SK-N-SH (cell line): ENCODE measurements around the gene MYO1E. TPM values are rescaled to one million over a fixed set of nuclear protein-coding genes. Genes with fewer than 3 reads are reported as not detected.

Experiments used
- CTCF ChIA-PET: fragments of 300-600, 350-600 bp; formaldehyde crosslinking; extraction: SDS; loops from one replicate; lab custom pipeline; 2021; lab: Yijun Ruan, JAX
- POLR2A ChIA-PET: fragments of 350-600 bp; sonication (Branson Sonifier 250); formaldehyde crosslinking; extraction: SDS; loops from one replicate; lab custom pipeline; 2020; ENCODE audit warnings: antibody characterized with exemption, inconsistent platforms; lab: Yijun Ruan, JAX
- DNase-seq: peaks from one replicate; pipeline ENCODE4 v3.0.0; 2012
- H2AFZ ChIP-seq: fragments of 200-600 bp; sonication (generic); 2 replicates; pipeline ENCODE4 v1.8.1; 2016; ENCODE audit warnings: antibody characterized with exemption, mild to moderate bottlenecking, low read depth
- H3F3A ChIP-seq: fragments of 200-600 bp; sonication (generic); replicated peaks from 2 replicates; pipeline ENCODE3; 2016; ENCODE audit warnings: antibody characterized with exemption, mild to moderate bottlenecking; ENCODE audit not compliant: insufficient read depth
- H3K27ac ChIP-seq, 2 experiments: fragments of 200-500 bp in 1 of 2; fragments of 200-600 bp in 1 of 2; sonication (Bioruptor generic) in 1 of 2; sonication (generic), shearing (Covaris generic) in 1 of 2; 2 replicates each; pipeline versions ENCODE4 v1.5.1 to v1.6.1; 2014 to 2016; ENCODE audit warnings: low read depth in 2 of 2, inconsistent platforms in 1 of 2, low read length in 1 of 2, mild to moderate bottlenecking in 1 of 2, mixed read lengths in 1 of 2
- H3K27me3 ChIP-seq: fragments of 200-600 bp; sonication (generic), shearing (Covaris generic); 2 replicates; pipeline ENCODE4 v1.6.1; 2016; ENCODE audit warnings: mixed run types; ENCODE audit not compliant: insufficient read depth
- H3K36me3 ChIP-seq, 2 experiments: fragments of 200-500 bp in 1 of 2; fragments of 200-600 bp in 1 of 2; sonication (Bioruptor generic) in 1 of 2; sonication (generic) in 1 of 2; replicated peaks in 1 of 2; 2 replicates each; pipeline versions ENCODE3 to v1.5.1; 2014 to 2016; ENCODE audit warnings: low read length in 1 of 2, mild to moderate bottlenecking in 1 of 2; ENCODE audit not compliant: insufficient read depth in 2 of 2, control insufficient read depth in 1 of 2
- H3K4me1 ChIP-seq, 2 experiments: fragments of 200-500 bp in 1 of 2; fragments of 200-600 bp in 1 of 2; sonication (Bioruptor generic) in 1 of 2; sonication (generic), shearing (Covaris generic) in 1 of 2; 2 replicates each; pipeline versions ENCODE4 v1.5.1 to v1.6.1; 2014 to 2016; ENCODE audit warnings: low read depth in 1 of 2, low read length in 1 of 2, mixed run types in 1 of 2; ENCODE audit not compliant: insufficient read depth in 2 of 2, control insufficient read depth in 1 of 2
- H3K4me2 ChIP-seq: fragments of 200-600 bp; sonication (generic), shearing (Covaris generic); 2 replicates; pipeline ENCODE4 v1.6.1; 2017; ENCODE audit warnings: mixed run types
- H3K4me3 ChIP-seq, 2 experiments: fragments of 200-500 bp in 1 of 2; fragments of 200-600 bp in 1 of 2; sonication (Bioruptor generic) in 1 of 2; sonication (generic), shearing (Covaris generic) in 1 of 2; 2 replicates each; pipeline versions ENCODE4 v1.5.1 to v1.8.1; 2014 to 2016; ENCODE audit warnings: low read depth in 2 of 2, inconsistent platforms in 1 of 2, low read length in 1 of 2, mild to moderate bottlenecking in 1 of 2, mixed read lengths in 1 of 2, moderate library complexity in 1 of 2
- H3K79me2 ChIP-seq: fragments of 200-600 bp; sonication (generic); 2 replicates; pipeline ENCODE4 v1.8.1; 2017; ENCODE audit warnings: mild to moderate bottlenecking; ENCODE audit not compliant: insufficient read depth
- H3K9ac ChIP-seq: fragments of 200-600 bp; sonication (generic); 2 replicates; pipeline ENCODE4 v1.6.1; 2017; ENCODE audit warnings: mixed run types
- H3K9me2 ChIP-seq: fragments of 200-600 bp; sonication (generic); 2 replicates; pipeline ENCODE4 v1.6.1; 2017; ENCODE audit warnings: mixed run types
- H3K9me3 ChIP-seq: fragments of 200-600 bp; sonication (generic); 2 replicates; pipeline ENCODE4 v1.6.1; 2017; ENCODE audit warnings: mixed run types, mild to moderate bottlenecking, moderate library complexity
- H4K20me1 ChIP-seq: fragments of 200-600 bp; sonication (generic); 2 replicates; pipeline ENCODE4 v1.6.1; 2017; ENCODE audit warnings: mild to moderate bottlenecking, mixed run types; ENCODE audit not compliant: insufficient read depth
- CTCF ChIP-seq: fragments of 200-600 bp; sonication (generic); IDR thresholded peaks from 2 replicates; pipeline ENCODE4 v1.6.1; 2017; ENCODE audit warnings: antibody characterized with exemption, mild to moderate bottlenecking, moderate library complexity
- ELF1 ChIP-seq: IDR thresholded peaks from 2 replicates; pipeline ENCODE4 v1.4.0; 2012
- EP300 ChIP-seq, 2 experiments: IDR thresholded peaks; 2 replicates each; pipeline versions ENCODE4 v1.4.0 to v1.6.1; 2012; ENCODE audit warnings: borderline replicate concordance in 1 of 2, low read depth in 1 of 2, low read length in 1 of 2
- EZH2phosphoT487 ChIP-seq: fragments of 200-600 bp; sonication (generic); IDR thresholded peaks from 2 replicates; pipeline ENCODE4 v1.6.1; 2017; ENCODE audit warnings: low read depth, mixed run types, mild to moderate bottlenecking, antibody characterized with exemption, moderate library complexity, borderline replicate concordance
- FOSL2 ChIP-seq: IDR thresholded peaks from 2 replicates; pipeline ENCODE4 v1.4.0; 2012; ENCODE audit warnings: low read depth, mild to moderate bottlenecking, moderate library complexity, borderline replicate concordance
- FOXJ3 ChIP-seq: sonication (generic); formaldehyde crosslinking; IDR thresholded peaks from 2 replicates; pipeline ENCODE4 v1.5.1; 2020; ENCODE audit warnings: mild to moderate bottlenecking, missing genetic modification reagents
- FOXM1 ChIP-seq: IDR thresholded peaks from 2 replicates; pipeline ENCODE4 v1.4.0; 2012; ENCODE audit warnings: low read depth, mild to moderate bottlenecking
- GATA2 ChIP-seq: sonication (generic); formaldehyde crosslinking; IDR thresholded peaks from 2 replicates; pipeline ENCODE4 v1.5.0; 2020; ENCODE audit warnings: mild to moderate bottlenecking, missing genetic modification reagents
- JUND ChIP-seq: IDR thresholded peaks from 2 replicates; pipeline ENCODE4 v1.4.0; 2012
- MEF2A ChIP-seq: IDR thresholded peaks from 2 replicates; pipeline ENCODE4 v1.4.0; 2012; ENCODE audit warnings: low read depth, borderline replicate concordance
- NRF1 ChIP-seq: IDR thresholded peaks from 2 replicates; pipeline ENCODE4 v1.6.1; 2012; ENCODE audit warnings: low read depth, mild to moderate bottlenecking, low read length
- POLR2AphosphoS5 ChIP-seq: IDR thresholded peaks from 2 replicates; pipeline ENCODE4 v1.6.1; 2012; ENCODE audit warnings: low read depth, low read length
- RAD21 ChIP-seq: IDR thresholded peaks from 2 replicates; pipeline ENCODE4 v1.6.1; 2012; ENCODE audit warnings: mild to moderate bottlenecking, low read length
- RCOR1 ChIP-seq: fragments of 150-350 bp; IDR thresholded peaks from 2 replicates; pipeline ENCODE4 v1.6.1; 2017; ENCODE audit warnings: antibody characterized with exemption, low read length
- SIN3A ChIP-seq: IDR thresholded peaks from 2 replicates; pipeline ENCODE4 v1.6.1; 2012; ENCODE audit warnings: low read depth, mild to moderate bottlenecking, low read length, moderate library complexity, borderline replicate concordance
- SMC3 ChIP-seq: IDR thresholded peaks from 2 replicates; pipeline ENCODE4 v1.6.1; 2012; ENCODE audit warnings: low read depth, low read length, improper control_type of control experiment
- USF2 ChIP-seq: fragments of 150-350 bp; IDR thresholded peaks from 2 replicates; pipeline ENCODE4 v1.6.1; 2017; ENCODE audit warnings: antibody characterized with exemption, low read length, low read depth, borderline replicate concordance
- YY1 ChIP-seq: IDR thresholded peaks from 2 replicates; pipeline ENCODE4 v1.4.0; 2012; ENCODE audit warnings: low read depth, mild to moderate bottlenecking
- ZBTB33 ChIP-seq: IDR thresholded peaks from 2 replicates; pipeline ENCODE4 v1.4.0; 2012; ENCODE audit warnings: low read depth, borderline replicate concordance
- WGBS: methylation state at CpG from one replicate; pipeline ENCODE4 v1.1.6; 2017; ENCODE audit warnings: low lambda C conversion rate; 5-methylcytosine and 5-hydroxymethylcytosine counted together
- polyA plus RNA-seq, 3 experiments: library from polyadenylated mRNA; depleted of rRNA; stranded (reverse); fragments of >200 nt; gene quantifications; 2 replicates each; pipeline ENCODE4 v1.2.3, GENCODE V29; 2012
- TF ChIP-seq, protein P1 (sequence below): IDR thresholded peaks from 2 replicates; pipeline ENCODE4 v1.4.0; 2012; ENCODE audit warnings: low read depth
- TF ChIP-seq, protein P2 (sequence below): fragments of 150-350 bp; IDR thresholded peaks from 2 replicates; pipeline ENCODE4 v1.6.1; 2016; ENCODE audit warnings: mild to moderate bottlenecking, low read depth, low read length

Gene MYO1E
- polyA plus RNA-seq, 1 of the 3 experiments (the other 2 are of a cell fraction): 9.7 TPM

- Histone ChIP-seq H3K79me2 (no peaks in the 10 kb centered on the region), H3K36me3 (peaks cover 0 to 3% of the 10 kb centered on the region in 2 experiments), H3K4me2 (no peak overlapping the region), H3K9me3 (no peaks in the 10 kb centered on the region), H3K4me1 (peaks cover 0 to 2% of the 10 kb centered on the region in 2 experiments; a peak in 1 of 4 replicates), H3K4me3 (no peak overlapping the region), H3K9me2 (no peaks in the 10 kb centered on the region), H3K9ac (no peak overlapping the region), H3K27me3 (no peaks in the 10 kb centered on the region), H2AFZ (no peak overlapping the region), H3F3A (peaks cover 12% of the 10 kb centered on the region), H4K20me1 (no peaks in the 10 kb centered on the region), H3K27ac (no peak overlapping the region)
- no peak for TF ChIP-seq SMC3
- TF ChIP-seq MEF2A: no peak
- no peak for TF ChIP-seq ELF1
- TF ChIP-seq FOXJ3: no peak
- TF ChIP-seq GATA2: no peak
- TF ChIP-seq RAD21: no peak
- no peak for TF ChIP-seq JUND
- TF ChIP-seq, protein P1, sequence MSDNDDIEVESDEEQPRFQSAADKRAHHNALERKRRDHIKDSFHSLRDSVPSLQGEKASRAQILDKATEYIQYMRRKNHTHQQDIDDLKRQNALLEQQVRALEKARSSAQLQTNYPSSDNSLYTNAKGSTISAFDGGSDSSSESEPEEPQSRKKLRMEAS: no peak
- no peak for TF ChIP-seq FOSL2
- TF ChIP-seq YY1: no peak
- CTCF ChIA-PET: interaction anchor here (0.6 to 1.4 kb wide), 2 partner anchors 9 to 62 kb away, joined by 3 to 7 read pairs; no protein-coding TSS in a partner anchor
- POLR2A ChIA-PET: no interaction called here
- 70% methylated on average over 5 of the region's 5 CpGs for WGBS
- no peak for DNase-seq
Measured at GRCh38 chr15:59237924-59238331, 134.7 kb downstream of the MYO1E start.

DNA sequence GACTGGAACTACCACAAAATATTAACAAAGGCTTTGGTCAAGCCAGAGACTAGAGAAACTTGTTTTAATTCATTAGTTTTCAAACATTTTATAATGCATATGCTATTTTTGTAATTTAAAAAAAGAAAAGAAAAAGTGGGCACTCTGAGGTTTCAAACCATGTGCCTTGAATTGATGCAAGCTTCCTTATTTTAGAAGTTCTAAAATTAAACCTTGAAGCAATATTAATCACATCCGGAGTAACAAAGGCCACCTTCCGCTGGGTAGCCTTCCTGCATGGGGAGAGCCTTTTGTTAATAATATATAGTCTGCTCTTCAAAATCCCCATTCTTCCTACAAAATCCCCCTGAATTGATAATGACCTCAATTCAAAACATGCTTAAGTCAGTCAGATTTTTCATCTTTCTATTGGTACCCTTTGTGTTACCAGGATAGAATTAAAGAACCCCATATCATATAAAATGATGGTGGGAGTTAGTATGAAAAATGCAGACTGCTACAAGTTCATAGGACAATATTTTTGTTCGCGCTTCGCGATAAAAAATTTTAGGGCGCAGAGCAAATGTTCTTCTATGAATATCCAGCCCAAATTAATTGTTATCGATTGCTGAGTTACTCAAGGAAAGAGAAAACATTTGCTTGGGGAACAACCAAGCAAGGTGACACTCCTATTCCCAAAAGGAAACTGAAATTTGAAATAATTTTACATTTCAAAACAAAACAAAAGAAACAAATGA lies 135.4 kb downstream of the MYO1E start:
- Histone ChIP-seq H3K9ac (no peak overlapping the region), H3K79me2 (no peaks in the 10 kb centered on the region), H3K4me1 (peaks cover 0 to 6% of the 10 kb centered on the region in 2 experiments; a peak in 2 of 4 replicates), H4K20me1 (no peaks in the 10 kb centered on the region), H3K27ac (no peak overlapping the region), H3K27me3 (no peaks in the 10 kb centered on the region), H2AFZ (no peak overlapping the region), H3F3A (peaks cover 15% of the 10 kb centered on the region), H3K36me3 (peaks cover 0 to 3% of the 10 kb centered on the region in 2 experiments), H3K9me3 (no peaks in the 10 kb centered on the region), H3K4me3 (no peak overlapping the region), H3K4me2 (no peak overlapping the region), H3K9me2 (no peaks in the 10 kb centered on the region)
- ChIA-PET CTCF (interaction anchor here (1.4 kb wide), 1 partner anchor 10 kb away, joined by 7 read pairs; no protein-coding TSS in a partner anchor), POLR2A (no interaction called here)
- DNase-seq: no peak
- WGBS: 96% methylated on average over 8 of the region's 8 CpGs
- TF ChIP-seq FOXM1: no peak
- TF ChIP-seq ZBTB33: no peak
- no peak for TF ChIP-seq NRF1
- no peak for TF ChIP-seq JUND
- no peak for TF ChIP-seq RCOR1
- TF ChIP-seq GATA2: no peak
- TF ChIP-seq, protein P2, sequence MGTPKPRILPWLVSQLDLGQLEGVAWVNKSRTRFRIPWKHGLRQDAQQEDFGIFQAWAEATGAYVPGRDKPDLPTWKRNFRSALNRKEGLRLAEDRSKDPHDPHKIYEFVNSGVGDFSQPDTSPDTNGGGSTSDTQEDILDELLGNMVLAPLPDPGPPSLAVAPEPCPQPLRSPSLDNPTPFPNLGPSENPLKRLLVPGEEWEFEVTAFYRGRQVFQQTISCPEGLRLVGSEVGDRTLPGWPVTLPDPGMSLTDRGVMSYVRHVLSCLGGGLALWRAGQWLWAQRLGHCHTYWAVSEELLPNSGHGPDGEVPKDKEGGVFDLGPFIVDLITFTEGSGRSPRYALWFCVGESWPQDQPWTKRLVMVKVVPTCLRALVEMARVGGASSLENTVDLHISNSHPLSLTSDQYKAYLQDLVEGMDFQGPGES: no peak
- TF ChIP-seq USF2: no peak
- TF ChIP-seq EP300 (IDR thresholded peaks at IDR 0.05; ENCODE audit: borderline replicate concordance in 1 of 2, low read depth in 1 of 2, low read length in 1 of 2): no peak
- TF ChIP-seq POLR2AphosphoS5: no peak
- TF ChIP-seq CTCF: no peak
- no peak for TF ChIP-seq EZH2phosphoT487
- no peak for TF ChIP-seq SIN3A
